ENCODE results near the gene IFFO2.
"Not testable (repeated sequence)": the region's sequence is repeated elsewhere in the genome, so short reads cannot be mapped to it uniquely, and the experiment has no call there.

Gene IFFO2

GRCh38 chr1:18871401-18872070 is 84.9 kb downstream of the IFFO2 start:
- no peak for DNase-seq

- no peak for DNase-seq
Observed at GRCh38 chr1:18870957-18871356, 85.5 kb downstream of the IFFO2 start.

DNA sequence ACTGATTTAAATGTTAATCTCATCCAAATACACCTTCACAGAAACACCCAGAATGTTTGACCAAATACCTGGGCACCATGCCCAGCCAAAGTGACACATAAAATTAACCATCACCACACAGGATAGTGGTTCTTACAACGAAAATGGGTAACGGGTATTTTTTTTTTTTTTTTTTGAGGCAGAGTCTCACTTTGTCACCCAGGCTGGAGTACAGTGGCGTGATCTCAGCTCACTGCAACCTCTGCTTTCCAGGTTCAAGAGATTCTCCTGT is 85.9 kb downstream of the IFFO2 start:
- not testable (repeated sequence) for DNase-seq

- no peak for DNase-seq
Observed at GRCh38 chr1:18869847-18870594, 86.5 kb downstream of the IFFO2 start.

- no peak for DNase-seq
Observed at GRCh38 chr1:18868801-18869424, 87.6 kb downstream of the IFFO2 start.

DNA sequence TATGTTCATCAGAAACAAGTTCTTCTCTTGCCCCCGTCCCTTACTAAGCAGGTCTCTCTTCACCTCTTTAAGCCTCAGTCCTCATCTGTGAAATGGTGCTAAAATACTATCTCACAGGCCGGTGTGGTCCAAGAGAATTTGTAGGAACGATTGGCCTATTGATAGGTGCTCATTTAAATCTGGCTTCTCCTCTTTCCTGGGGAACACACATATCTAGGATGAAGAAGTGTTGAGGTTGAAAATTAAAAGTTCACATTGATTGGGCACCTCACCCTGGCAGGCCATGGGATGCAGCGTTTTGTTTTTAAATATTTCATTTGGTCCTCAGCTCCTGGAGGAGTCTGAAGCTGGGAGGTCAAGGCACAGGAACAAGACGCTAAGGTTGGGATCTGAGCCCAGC is 88.1 kb downstream of the IFFO2 start:
- DNase-seq = no peak

DNA sequence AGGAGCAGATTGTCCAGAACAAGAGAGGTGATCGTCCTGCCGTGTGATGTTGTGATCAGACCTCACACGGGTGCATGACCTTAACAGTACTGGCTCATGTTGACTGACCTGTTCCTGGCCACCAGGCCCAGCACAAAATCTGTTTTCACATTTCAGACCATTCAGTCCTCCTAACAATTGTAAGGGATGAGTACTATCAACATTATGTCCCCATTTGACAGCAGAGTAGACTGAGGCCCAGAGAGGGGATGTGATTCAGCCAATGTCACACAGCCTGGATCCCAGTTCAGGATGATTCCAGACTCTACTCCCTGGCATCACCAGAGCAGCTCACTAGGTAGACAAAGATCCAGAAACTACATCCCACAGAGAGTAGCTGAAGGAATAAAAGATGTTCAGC is 89.6 kb downstream of the IFFO2 start:
- DNase-seq = no peak

DNA sequence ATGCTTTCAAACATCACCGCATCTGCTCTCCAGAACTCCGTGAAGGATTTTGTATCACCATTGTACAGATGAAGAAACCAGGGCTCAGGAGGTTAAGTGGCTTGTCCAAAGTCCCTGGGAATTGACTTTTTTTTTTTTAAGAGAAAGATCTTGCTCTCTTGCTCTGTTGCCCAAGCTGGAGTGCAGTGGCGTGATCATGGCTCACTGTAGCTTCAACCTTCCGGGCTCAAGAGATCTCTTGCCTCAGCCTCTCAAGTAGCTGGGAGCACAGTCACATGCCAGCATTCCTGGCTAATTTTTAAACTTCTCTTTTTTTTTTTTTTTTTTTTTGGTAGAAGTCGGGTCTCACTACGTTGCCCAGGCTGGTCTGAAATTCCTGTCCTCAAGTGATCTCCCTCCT is 90.2 kb downstream of the IFFO2 start:
- no peak for DNase-seq

DNA sequence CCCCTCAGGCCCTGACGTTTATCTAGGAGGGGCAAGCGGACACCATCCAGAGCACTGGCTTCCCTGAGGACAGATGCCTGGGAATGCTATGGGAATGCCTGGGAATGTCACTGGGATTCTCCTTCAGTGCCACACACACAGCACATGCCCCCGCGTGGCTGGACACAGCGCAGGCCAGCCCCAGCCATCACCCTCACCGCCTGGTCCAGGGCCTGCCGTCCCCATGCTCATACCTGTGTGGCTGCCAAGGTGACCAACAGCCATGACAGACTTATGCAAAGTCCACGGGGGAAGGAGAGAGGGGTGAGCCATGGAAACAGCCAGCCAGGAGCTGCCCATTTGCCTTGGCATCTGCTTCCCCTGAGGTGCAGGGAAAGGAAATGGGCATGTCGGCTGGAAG is 91.3 kb downstream of the IFFO2 start:
- DNase-seq = no peak

DNA sequence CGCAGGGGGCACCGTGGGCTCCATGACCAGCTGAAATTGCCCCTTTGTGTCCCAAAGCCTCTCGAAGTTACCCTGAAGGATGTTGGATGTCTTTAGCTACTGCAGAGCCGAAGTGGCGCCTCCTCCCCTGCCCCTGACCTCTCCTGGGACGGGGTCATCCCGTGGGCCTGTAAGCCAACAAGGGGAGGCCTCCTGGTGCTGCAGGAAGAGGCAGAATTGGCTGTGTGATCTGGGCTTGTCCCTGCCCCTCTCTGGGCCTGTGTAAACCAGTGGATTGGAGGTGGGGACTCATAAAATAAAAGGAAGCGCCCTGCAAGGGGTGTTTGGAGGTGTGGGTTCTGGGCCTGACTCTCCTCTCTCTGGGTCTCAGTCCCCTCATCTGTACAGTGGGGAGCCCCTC is 94.9 kb downstream of the IFFO2 start:
- no peak for DNase-seq

DNA sequence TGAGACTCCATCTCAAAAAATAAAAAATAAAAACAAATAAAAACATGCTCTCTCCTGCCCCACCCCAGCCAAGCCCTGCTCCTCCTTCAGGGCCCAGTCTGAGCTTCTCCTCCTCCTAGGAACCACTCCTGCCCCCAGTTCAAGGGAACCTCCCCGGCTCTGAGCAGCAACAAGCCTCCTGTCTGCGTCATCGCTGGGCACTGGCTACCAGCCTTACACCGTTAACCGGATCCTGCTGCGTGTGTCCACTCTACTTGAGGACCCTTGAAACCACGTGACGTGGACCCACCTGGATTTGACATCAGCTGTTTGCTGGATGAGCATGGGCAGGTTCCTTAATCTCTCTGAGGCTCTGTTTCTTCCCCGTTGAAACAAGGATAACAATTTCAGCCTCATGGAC is 95.4 kb downstream of the IFFO2 start:
- DNase-seq = no peak

- no peak for DNase-seq
Observed at GRCh38 chr1:18859560-18859959, 96.9 kb downstream of the IFFO2 start, which contains the start of gene TAS1R2. TSS of gene TAS1R2 (minus strand) at chr1:18859660. CDS start at chr1:18859660, 0 bp downstream.

- no peak for DNase-seq
Observed at GRCh38 chr1:18858070-18858688, 98.3 kb downstream of the IFFO2 start.

DNA sequence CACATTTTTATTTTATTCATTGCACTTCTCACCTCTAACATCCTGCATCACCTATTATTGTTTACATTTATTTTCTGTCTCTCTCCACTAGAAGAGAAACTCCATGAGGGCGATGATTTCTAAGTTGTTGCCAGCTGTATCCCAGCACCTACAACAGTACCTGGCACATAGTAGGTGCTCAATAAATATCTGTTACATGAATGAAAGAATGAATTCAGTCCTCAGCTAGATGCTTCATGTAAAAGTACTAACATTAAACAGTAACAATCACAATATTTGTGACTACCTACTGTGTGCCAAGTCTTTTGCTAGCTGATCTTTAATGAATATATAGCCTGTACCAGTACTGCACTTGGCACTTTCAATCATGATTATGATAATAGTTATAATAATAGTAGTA is 100.0 kb downstream of the IFFO2 start:
- no peak for DNase-seq

DNA sequence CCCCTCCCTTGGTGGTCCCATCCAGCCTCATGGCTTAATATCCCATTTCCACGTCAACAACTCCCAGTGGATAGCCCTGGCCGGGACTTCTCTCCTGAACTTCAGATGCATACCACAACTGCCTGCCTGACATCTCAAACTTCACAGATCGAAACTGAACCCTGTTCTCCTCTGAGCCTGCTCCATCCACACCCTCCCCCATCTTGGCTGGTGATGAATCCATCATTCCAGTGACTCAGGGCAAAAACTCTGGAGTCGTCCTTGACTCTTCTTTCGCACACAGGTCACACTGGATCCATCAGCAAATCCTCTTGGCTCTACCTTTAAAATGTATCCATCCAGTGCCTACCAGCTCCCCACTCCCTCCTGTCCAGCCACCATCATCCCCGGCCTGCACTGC is 100.9 kb downstream of the IFFO2 start:
- no peak for DNase-seq

DNA sequence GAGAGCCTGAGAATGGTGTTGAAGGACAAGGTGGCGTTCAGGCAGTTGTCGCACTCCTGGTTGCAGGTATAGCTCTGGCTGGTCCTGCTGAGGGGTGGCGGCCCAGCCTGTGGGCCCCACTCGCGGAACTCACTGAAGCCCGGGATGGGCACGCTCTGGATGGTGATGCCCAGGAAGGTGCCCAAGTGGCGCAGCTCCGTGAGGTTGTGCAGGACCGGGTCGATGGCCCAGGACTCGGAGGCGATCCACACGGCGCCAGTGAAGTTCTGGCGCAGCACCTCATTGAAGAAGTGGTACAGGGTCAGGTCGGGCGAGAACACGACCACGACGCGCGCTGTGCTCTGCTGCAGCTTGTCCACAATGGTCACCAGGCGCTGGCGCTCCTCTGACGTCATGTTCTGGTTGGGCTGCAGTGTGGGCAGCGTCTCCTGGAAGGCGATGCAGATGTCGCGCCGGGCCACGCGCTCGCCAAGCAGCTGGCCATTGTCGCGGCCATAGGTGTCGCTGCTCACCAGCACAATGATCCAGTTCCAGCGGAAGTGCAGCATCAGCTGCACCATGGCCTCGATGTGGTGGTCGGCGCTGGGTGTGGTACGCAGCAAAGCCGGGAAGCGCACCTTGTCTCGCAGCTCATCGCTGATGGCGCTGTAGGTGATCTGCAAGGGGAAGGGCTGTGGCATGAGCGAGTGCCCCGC is 102.0 kb downstream of the IFFO2 start:
- no peak for DNase-seq

All from bone marrow (tissue), 2 donors.